HG03066 (cell line): ENCODE results near the gene KBTBD12.

Source experiments
- ATAC-seq: cut with Tn5 transposase; IDR thresholded peaks from one replicate; pipeline ENCODE4 v1.9.1; 2021; ENCODE audit warnings: low read depth; ENCODE audit not compliant: unreplicated experiment

Gene KBTBD12

DNA sequence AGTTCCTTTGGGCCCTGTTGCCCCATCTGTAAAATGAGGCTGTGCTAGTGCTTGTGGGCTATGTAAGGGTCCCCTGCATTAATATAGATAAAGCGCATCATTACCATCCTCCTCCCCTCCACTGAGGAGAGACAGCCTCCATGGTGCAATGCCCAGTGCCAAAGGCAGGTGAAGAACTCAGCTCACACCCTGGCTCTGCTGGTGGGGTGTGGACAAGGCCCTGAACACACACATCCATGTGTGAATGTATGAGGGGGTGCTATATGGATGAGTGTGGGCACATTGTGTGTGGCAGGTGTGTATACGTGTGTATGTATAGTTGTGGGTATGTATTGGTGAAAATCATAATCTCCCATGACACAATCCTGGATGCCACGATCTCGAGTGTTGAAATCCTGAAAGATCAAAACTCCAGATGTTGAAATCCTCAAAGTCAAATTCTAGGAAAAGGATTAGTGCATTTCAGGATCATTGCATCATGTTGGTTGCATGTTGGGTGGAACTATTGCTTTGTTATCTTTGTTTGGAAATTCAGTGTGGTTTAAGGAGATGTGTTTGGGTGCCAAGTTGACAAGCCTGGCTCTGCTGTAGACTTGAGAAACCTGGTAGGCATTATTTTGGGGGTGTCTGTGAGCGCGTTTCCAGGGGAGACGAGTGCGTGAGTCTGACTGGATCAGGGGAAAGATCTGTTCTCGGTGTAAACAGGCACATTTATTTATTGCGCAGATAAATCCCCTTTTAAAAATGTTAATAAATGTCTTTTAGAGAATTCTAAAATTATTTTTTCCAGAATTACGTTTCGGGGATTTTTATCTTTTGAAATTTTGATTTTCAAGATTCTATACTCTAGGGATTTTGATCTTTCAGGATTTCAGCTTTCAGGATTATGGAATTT is 95.2 kb downstream of the KBTBD12 start:
- ATAC-seq, result no peak

DNA sequence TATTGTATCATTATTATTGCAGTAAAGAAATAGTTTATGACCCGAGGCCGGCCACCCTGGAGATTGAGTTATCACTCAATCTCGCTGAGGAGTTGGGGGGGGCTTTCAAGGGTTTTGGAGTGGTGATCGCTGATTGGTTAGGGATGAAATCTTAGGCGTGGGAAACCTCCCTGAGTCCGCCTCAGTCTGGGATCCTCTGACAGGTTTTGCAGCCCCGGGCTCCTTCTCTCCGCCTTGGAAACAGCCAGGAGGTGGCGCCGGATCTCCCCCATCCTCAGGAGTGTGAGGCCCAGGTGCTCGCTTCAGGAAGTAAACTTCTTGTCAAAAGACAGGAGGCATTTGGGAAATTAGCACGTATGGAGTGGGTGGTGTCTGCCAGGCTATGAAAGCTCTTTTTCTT is 96.1 kb downstream of the KBTBD12 start:
- no peak for ATAC-seq

DNA sequence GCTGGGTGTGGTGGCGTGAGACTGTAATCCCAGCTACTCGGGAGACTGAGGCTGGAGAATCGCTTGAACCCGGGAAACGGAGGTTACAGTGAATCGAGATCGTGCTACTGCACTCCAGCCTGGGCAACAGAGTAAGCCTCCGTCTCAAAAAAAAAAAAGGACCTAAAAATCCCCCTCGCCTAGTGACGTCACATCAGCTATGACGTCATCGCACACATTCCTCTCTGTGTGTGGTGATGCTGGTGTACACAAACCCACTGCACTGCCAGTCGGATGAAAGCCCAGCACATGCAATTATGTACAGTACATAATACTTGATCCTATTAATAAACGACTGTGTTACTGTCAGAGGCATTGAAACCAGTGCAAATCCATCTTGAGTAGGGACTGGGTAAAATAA is 97.0 kb downstream of the KBTBD12 start:
- no peak for ATAC-seq

DNA sequence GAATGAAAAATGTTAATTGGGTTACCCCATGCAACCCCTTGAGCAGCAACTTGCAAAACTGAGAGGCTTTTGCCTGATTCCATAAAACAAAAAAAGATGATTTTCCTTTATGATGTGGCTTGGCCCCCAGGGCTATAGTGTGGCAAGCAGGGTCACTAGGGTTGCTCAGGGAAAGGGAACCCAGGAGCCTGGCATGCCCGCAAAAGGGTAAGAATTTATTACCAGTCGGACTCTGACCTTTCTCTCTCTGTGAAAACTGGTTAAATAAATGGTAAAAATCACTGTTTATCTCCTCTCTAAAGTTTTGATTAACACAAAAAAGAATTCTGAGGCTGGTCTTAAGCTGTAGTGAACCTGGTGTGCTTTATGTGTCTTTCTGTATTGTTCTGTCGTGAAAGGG is 99.5 kb downstream of the KBTBD12 start:
- no peak for ATAC-seq

DNA sequence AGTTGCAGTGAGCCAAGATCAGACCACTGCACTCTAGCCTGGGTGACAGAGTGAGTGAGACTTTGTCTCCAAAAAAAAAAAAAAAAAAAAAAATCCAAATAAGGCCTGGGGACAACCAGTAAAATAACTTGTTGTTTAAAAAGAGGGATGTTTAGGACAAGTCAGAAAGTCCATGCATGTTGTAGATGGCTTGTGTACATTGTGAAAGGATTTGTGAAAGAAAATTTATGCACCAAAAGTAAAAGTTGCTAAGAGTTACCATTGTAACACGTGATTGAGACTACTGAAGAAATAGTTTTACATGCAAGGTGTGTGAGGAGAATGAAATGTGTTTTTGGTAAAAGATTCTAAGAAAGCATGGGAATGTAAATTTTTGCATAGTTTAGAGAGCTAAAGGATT is 101.5 kb downstream of the KBTBD12 start:
- ATAC-seq, result no peak

DNA sequence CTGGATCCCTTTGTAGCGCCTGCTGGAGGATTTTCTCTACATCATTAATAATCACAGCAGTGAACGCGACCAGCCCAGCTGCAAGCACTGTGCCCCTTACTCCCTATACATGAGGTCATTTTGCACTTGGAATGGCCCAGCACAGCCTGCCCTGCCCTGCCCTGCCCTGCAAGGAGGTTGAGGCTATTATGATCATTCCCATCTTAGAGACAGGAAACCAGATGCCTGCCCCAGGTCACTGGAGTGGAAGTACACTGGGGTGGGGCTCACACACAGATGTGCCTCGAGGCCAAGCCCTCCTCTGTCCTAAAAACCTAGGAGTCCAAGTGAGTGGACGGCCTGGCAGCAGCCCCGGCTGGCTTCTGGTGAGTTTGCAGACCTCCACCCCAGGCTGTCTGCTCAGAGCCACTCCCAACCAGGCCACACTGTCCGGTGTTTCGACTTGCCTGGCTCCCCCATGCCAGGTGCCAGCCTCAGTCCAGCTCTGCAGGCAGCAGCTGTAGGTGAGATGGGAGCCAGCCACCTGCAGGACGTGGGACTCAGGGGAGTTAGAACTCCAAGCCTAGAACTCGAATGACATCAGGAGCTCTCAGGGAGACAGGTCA is 106.8 kb downstream of the KBTBD12 start:
- ATAC-seq, result no peak

DNA sequence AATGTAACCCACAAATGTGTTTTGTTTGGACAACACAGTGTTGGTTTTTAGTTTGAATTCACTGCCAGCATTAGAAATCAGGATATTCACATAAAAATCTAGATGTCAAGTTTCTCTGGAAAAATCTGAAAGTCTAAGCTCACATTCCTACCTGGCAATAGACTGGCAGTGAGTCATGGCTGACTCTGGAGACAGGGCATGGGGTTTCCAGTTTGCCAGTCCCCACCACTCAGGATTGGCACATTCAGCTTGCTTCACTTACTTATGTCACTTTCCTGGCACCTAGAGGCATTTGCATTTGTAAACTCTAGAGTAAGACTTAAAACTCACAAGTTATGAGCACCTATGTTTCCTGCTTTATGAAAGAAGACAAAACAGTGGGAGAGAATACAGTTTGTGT is 118.1 kb downstream of the KBTBD12 start:
- no peak for ATAC-seq

DNA sequence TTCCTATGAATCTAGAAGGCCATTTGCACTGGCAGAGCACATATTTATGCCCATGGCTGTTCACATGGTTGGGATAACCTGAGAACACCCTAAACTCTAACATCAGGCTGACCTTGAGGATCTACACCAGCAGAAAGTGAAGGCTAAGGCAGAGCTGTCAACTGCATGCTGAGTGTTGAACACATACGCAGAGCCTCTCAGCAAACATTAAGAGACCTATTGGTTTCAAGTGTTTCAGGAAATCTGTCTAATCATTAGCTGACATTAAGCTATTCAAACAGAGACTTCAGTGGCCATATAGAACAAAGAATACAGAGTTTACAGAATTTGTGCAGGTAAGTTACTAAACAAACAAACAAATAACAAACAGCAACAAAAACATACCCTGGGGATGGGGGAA is 121.1 kb downstream of the KBTBD12 start:
- no peak for ATAC-seq
